GM19023 (cell line): Measurements from ENCODE around the gene SP100.
A peak's percentile ranks its signal among the peaks of the same experiment; 100 is the strongest.
"Not testable (repeated sequence)": the region's sequence is repeated elsewhere in the genome, so short reads cannot be mapped to it uniquely, and the experiment has no call there.

Source experiments
- ATAC-seq: cut with Tn5 transposase; IDR thresholded peaks from one replicate; pipeline ENCODE4 v1.9.1; 2021; ENCODE audit warnings: mild to moderate bottlenecking, moderate library complexity; ENCODE audit not compliant: unreplicated experiment

Gene SP100

DNA sequence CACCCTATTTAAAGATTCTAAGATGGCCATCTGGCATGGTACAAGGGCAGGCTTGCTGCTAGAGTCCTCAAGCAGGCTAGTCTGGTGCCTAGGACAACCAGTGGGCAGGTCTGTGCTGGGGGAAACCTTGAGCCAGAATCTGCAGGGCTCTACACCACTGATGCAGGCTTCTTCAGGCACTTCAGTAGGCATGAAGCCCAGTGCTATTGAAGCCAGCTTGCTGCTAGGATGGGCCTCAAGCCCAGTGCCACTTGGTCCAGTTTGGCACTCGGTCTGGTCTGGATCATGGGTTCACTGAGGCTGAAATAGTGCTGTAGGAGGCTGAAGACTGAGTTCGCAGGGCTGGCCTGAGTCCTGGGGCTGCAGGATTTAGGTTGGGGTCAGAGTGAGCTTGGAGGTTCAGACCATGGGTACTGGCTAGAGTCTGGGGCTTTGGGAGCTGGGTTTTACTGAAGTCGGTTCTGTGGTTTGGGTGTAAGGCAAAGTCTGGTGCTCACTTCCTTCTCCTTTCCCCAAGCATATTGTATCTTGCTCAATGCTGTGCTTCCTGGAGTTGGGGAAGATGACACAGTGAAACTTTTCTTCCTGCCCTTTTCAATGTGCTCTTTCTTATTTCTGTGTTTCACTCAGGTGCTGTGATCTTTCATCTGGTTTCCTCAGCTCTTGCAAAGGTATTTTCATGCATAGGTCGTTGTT is 41.2 kb downstream of the SP100 start:
- ATAC-seq: no peak

DNA sequence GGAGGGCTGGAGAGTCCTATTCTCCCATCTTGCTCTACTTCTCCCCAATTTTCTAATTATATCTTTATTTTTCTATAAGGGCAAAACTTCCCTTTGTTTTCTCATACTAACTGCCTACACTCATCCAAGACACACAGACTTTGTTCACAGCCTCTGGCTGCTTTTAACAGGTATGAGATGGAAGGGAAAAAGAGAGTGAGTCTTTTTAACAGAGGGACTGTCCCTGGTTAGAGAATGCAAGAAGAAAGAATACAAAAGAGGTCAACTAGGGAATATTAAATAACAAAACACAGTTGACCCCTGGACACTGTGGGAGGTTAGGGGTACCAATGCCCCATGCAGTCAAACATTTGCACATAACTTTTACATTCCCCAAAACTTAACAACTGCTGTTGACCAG is 41.8 kb downstream of the SP100 start:
- no peak for ATAC-seq

DNA sequence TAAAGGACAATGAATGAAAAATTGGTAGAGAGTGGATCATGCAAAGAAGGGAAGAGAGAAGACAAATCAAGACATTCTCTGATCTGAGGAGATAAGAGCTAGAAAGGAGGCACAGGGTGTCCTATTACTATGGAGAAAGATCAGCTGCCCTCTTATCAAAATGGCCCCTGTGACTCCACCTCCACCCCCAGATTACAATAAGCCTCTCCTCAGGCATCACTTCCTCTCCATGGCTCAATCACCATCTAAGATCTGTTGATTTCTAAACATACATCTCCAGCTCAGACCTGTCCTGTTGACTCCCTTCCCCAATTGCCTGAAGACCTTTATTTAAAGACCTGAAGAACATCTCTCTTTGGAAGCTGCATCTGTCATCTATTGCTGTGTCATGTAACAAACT is 43.2 kb downstream of the SP100 start:
- no peak for ATAC-seq

DNA sequence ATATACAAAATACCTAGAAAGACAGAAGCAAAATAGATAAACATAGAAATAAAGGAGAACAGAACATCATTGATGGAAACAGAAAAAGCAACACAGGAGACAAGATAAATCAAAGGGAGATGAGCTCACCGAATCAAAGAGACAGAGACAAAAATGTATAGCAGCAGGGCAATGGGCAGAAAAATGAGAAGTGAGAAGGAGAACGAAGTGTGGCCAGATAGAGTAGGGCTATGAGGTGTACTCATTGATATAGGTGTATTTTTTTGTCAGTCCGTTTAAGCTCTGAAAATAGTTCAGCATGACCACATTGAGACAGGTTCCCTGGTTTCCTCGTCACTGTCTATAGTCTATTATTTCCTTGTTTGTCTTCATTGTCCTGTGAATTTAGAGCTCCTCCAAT is 55.1 kb downstream of the SP100 start:
- no peak for ATAC-seq

DNA sequence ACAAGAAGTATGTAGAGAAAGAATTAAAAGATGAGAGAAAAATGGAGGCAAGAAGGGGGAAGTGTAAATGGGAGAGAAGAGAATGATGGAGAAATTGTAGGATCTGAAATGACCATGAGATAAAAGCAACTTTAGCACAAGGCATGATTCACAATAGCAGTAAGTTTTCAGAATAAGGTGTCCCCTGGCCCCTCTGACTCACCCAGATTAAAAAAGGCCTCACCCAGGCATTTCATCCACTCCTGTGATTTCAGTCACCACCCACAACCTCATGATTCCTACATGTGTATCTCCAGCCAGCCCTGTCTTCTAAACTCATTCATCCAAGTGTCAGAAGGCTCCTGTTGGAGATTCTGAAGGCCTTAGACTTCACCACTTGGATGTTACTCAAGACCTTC is 56.6 kb downstream of the SP100 start:
- no peak for ATAC-seq

DNA sequence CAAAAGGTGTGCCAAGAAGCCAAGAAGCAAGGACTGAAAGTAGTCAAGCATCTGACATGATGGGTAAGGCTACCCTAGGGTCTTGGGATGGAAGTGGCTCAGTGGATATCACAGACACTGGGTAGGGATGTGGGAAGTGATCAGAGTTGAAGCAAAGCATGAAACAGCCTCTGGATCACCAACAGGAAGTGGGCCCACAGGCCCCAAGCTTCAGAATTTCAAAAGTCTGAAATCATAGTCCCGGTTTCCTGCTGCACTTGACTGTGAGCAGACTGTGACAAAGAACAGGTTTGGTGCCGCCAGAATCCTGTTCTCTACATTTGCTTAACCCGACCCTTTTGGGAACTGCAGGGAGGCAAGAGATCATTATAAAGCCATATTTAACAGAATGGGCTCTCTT is 57.4 kb downstream of the SP100 start:
- no peak for ATAC-seq

DNA sequence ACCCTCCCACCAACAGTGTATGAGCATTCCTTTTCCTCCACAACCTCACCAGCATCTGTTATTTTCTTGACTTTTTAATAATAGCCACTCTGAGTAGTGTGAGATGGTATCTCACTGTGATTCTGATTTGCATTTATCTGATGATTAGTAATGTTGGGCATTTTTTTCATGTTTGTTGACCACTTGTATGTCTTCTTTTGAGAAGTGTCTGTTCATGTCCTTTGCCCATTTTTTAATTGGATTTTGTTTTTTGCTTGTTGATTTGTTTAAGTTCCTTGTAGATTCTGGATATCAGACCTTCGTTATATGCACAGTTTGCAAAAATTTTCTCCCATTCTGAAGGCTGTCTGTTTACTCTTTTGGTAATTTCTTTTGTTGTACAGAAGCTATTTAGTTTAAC is 59.1 kb downstream of the SP100 start:
- ATAC-seq: no peak

DNA sequence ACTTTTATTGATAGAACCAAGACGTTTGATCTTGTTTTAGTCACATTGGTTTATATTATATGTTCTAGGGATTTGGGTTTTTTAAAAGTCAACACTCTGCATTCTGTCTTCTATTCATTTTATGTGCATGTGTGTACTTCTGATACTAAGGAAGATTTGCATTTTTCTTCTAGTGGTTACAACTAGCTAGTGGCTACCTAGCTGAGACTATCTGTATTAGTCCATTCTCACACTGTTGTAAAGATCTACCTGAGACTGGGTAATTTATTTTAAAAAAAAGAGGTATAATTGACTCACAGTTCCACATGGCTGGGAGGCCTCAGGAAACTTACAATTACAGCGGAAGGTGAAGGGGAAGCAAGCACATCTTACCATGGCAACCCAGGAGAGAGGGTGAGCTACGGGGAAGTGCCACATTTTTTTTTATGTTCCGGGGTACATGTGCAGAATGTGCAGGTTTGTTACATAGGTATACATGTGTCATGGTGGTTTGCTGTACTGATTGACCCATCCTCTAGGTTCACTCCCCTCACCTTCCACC is 69.9 kb downstream of the SP100 start:
- ATAC-seq: no peak

DNA sequence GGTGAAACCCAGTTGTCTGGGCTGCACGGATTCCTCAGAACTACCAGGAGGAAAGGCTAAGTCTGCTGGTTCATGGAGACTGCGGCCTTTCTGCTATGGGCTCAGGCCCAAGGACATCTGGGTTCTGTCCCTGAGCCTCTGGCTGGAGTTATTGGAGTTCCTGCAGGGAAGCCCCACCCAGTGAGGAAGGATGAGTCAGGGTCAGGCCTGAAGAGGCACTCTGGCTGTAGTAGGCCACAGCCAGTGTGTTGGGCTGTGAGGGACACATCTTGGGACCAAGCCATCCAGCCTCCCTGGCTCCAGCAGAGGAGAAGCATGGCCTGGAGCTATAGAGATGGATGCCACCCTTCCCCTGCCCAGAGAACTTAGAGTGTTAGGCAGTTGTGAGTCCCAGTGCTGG is 75.2 kb downstream of the SP100 start:
- not testable (repeated sequence) for ATAC-seq

DNA sequence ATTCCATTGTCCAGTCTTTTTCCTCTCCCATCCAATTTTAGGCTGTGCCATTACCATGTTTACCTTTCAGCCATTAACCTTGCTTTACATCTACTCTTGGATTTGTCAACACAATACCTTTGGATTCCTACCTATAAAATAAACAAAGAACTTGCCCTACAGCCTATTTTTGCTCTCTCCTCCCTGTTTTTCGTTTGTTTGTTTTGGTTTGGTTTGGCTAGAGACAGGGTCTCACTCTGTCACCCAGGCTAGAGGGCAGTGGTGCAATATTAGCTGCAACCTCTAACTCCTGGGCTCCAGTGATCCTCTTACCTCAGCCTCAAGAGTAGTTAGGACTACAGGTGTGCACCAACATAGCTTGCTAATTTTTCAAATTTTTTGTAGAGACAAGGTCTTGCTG is 76.1 kb downstream of the SP100 start:
- no peak for ATAC-seq

DNA sequence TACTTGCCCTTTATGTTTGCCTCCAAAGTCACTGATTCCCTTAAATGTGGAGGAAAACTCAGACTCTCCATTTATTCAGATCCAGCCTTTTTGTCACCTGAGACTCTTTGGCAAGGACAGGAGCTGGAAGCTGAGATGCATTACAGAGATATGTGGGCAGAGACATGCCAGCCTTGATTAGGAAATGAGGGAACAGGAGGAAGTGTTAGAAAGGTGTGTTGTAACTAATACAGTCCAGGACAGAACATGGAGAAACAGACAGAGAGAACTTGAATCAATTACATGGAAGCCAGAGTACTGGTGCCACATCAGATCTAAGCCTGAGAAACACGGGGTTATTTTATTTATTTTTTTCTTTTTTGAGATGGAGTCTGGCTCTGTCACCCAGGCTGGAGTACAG is 79.0 kb downstream of the SP100 start:
- no peak for ATAC-seq

DNA sequence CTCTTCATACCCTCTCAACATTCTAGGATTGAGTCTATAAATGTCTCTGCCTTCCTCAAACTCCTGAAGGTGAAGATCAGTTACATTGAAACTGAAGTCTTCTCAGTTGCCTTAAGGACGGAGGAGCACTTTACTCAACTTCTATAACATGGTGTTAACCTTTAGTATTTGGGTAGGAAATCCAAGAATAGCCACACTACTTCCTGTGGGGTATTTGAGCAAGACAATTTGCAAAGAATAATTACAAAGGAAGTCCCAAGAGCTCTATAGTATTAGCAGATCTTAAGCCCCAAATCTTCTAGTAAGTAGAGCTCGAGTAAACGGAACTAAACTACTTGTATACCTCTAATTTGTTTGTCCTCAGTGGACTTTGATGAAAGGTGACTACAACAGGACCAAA is 80.9 kb downstream of the SP100 start:
- no peak for ATAC-seq

DNA sequence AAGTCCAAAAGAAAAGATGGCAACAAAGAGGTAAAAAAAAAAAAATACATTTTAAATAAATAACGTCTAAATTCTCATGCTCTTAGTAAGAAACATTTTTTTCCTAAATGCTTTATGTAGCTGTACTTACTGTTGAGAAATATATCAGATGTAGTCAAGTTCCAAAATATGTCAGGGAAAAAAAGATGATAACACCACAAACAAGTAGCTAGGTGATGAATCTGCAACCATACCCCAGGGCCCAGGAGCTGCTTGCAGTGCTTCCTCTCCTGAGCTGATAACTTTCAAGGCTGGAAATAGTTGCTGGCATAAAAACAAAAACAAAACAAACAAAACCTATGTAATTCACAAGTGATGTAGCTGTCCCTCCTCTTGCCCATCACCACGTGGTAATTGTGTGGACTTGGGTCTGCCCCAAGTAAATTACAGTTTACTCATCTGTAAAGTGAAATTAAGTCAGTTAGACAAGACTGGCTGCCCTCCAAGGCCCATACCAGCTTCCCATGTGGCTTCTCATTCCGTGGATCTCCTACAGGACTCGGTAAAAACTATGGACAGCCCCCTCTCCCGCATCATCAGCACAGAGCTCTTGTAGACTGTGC is 82.6 kb downstream of the SP100 start:
- ATAC-seq: no peak

DNA sequence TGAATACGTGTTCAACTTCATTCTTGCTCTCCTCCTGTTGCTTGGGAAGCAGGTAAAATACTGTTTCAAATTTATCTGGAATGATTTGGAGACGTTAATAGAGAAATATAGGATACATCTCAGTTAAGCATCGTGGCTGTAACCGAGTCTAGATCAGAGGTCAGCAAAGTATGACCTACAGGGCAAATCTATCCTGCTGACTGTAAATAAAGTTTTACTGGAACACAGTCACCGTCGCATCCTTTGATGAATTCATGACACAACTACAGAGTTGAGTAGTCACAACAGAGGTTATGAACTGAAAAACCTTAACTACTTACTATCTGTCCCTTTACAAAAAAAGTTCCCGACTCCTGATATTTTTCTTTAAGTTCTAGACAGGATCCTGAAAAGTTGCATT is 86.6 kb downstream of the SP100 start:
- ATAC-seq: no peak

DNA sequence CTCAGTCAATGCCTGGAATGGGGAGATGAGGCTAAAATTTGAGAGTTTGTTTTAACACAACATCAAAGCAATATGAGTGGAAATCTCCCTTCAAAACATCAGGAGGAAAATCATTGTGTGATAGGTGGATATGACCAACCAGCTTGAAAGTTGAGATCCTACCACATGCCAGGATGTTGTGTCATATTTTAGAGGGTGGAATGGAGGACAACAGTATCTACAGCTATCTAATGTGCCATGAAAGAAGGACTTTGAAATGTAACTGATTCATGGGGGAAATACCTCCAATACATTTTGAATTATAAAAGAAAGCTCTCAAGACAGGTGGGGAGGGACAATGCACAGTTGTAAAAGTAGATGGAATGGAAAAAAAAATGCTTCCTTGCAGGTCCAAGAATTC is 87.8 kb downstream of the SP100 start:
- ATAC-seq: no peak

DNA sequence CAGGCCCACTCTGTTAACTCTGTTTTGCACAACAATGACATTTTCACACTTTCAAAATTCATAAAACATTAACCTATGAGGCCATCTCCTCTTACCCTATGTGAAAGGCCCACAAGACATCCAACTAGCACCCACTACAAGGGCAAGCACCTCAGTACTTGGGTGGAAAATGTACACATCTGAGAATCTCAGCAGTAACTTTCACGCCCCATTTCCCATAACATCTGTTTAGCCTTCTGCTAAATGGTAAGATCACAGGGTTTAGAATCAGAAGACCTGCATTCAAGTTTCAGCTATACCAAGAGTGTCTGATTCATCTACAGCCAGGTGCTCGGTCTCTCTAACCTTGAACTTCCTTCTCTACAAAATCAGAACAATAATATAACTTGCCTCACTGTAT is 89.2 kb downstream of the SP100 start:
- ATAC-seq: peak; percentile 80

DNA sequence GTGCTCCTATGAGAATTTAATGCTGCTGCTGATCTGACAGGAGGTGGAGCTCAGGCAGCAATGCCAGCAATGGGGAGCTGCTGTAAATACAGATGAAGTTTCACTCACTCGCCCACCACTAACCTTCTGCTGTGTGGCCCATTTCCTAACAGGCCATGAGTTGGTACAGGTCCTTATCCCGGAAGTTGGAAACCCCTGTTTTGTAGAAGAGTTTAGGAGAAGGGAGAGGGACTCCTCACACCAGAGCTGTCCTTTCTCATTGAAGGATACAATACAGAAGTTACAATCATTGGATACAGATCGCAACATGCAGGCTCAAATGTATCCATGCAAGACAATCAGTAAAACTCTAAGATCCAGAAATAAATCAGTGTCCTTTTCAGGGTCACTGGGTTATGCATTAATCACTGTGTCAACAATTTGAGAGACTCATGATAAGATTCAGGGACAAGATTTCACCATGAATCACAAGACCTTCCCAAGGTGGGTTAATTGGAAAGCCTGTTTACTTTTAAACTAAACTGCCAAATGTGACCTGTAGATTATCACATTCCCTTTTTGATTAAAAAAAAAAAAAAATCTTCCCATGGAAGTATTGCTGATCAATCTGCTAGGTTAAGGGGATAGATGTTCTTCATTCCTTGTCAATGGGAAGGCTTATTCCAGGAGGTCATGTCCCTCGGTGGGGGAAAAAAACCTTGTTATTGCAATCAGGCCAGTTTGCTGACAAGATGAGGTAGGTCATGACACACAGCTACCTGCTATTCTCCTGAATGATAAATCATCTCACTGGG is 97.2 kb downstream of the SP100 start:
- ATAC-seq: no peak

DNA sequence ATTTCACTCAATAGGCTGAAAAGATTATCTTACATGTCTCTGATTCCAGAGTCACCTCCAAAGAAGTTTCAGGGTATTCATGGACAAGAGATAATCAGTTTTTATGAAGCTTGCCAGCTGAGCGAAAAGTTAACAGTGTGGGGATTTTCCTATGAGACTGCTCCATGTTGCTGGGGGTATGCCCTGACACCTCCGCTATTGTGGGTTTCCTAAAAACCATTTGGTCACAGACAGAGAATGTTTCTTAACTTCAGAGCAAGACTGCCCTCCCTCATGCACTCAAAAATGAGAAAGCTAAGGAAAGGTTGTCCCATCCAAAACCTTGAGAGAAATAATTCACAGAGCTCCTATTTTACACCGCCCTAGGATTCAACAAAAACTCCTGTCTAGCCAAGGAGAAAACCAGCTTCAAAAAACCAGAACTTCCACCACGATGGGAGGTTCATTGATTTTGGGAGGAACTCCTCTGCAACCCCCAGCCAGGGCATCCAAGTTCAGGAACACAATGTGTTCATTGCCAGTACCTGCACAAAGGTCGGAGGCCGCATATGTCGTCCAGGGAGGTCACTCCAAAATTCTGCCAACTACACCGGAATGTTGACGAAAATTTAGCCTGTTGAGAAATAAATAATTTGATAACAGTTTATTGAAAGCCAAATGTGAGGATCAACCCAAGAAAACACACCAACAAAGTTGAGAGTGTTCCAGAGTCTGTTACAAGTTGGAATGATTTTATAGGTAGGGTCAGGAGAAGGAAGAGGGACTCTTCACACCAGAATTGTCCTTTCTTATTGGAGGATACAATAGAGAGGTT is 104.3 kb downstream of the SP100 start:
- ATAC-seq: no peak

DNA sequence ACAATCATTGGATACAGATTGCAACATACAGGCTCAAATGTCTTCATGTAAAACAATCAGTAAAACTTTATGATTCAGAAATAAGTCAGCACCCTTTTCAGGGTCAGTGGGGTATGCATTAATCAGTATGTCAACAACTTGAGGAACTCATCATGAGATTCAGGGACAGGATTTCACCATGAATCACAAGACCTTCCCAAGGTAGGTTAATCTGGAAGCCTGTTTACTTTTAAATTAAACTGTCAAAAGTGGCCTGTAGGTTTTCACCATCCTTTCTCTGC is 104.8 kb downstream of the SP100 start:
- no peak for ATAC-seq

DNA sequence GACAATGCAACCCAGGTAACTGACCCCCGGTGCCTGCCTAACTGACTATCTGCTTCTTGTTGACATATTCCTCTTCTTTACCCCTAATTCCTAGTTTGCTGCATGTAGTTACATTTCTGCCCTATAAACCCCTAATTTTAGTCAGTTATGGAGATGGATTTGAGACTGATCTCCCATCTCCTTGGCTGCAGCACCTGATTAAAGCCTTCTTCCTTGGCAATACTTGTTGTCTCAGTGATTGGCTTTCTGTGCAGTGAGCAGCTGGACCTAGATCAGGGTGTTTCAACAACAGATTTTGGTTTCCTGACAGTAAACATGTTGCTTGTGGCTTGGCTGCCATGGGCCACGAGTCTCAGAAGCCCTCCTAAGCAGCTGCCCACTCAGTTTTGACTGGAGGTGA is 105.4 kb downstream of the SP100 start:
- no peak for ATAC-seq

DNA sequence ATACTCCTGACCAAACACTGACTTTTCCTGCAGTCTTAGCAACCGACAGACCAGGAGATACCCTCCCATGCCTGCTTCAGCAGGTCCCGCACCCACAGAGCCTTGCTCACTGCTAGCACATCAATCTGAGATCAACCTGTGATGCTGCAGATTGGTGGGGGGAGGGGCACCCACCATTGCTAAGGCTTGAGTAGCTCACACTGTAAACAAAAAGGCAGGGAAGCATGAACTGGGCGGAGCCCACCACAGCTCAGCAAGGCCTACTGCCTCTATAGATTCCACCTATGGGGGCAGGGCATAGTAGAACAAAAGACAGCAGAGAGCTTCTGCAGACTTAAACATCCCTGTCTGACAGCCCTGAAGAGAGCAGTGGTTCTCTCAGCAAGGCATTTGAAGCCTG is 109.7 kb downstream of the SP100 start:
- ATAC-seq: no peak
